Endodermal cell (in vitro differentiated cells): ENCODE measurements around the gene BTBD9. TPM values are rescaled to one million over a fixed set of nuclear protein-coding genes. Genes with fewer than 3 reads are reported as not detected.

Experiments
- DNase-seq: peaks from one replicate; pipeline ENCODE4 v3.0.0-alpha.2; 2017
- H3K27ac ChIP-seq: 2 replicates; pipeline ENCODE4 v1.5.1; 2013; ENCODE audit warnings: mild to moderate bottlenecking, low read depth, low read length, moderate library complexity
- H3K27me3 ChIP-seq: 2 replicates; pipeline ENCODE4 v1.6.1; 2013; ENCODE audit warnings: mild to moderate bottlenecking, low read length, moderate library complexity; ENCODE audit not compliant: insufficient read depth, control insufficient read depth, poor library complexity, severe bottlenecking
- H3K36me3 ChIP-seq: 2 replicates; pipeline ENCODE4 v1.7.0; 2013; ENCODE audit warnings: mild to moderate bottlenecking, low read length, moderate library complexity; ENCODE audit not compliant: control insufficient read depth, insufficient read depth
- H3K4me1 ChIP-seq: one replicate; pipeline ENCODE4 v1.7.0; 2013; ENCODE audit warnings: low read length; ENCODE audit not compliant: control insufficient read depth, insufficient read depth
- H3K4me3 ChIP-seq: 2 replicates; pipeline ENCODE4 v1.5.1; 2013; ENCODE audit warnings: mild to moderate bottlenecking, low read length, moderate library complexity
- H3K9ac ChIP-seq: 2 replicates; pipeline ENCODE4 v1.6.1; 2013; ENCODE audit warnings: mild to moderate bottlenecking, low read length, moderate library complexity; ENCODE audit not compliant: poor library complexity, severe bottlenecking; ENCODE audit errors: extremely low read depth
- H3K9me3 ChIP-seq: 2 replicates; pipeline ENCODE4 v1.6.1; 2013; ENCODE audit warnings: mild to moderate bottlenecking, low read length, moderate library complexity; ENCODE audit not compliant: control insufficient read depth
- H3K27ac Mint-ChIP-seq: 2 replicates; pipeline ENCODE4 v1.8.0; 2020; ENCODE audit warnings: mixed read lengths
- H3K27me3 Mint-ChIP-seq: 2 replicates; pipeline ENCODE4 v1.8.0; 2021; ENCODE audit warnings: mild to moderate bottlenecking, mixed read lengths; ENCODE audit not compliant: insufficient read depth
- H3K36me3 Mint-ChIP-seq: 2 replicates; pipeline ENCODE4 v1.8.0; 2020; ENCODE audit warnings: low read depth, mixed read lengths
- H3K4me1 Mint-ChIP-seq: 2 replicates; pipeline ENCODE4 v1.8.0; 2020; ENCODE audit warnings: mixed read lengths
- H3K4me3 Mint-ChIP-seq: 2 replicates; pipeline ENCODE4 v1.8.0; 2020; ENCODE audit warnings: mild to moderate bottlenecking, moderate library complexity, mixed read lengths
- H3K9me3 Mint-ChIP-seq: 2 replicates; pipeline ENCODE4 v1.8.0; 2020; ENCODE audit warnings: mild to moderate bottlenecking, mixed read lengths
- WGBS, 2 experiments: methylation state at CpG; one replicate each; pipeline versions ENCODE4 v1.1.5 to v1.1.7; 2013; ENCODE audit warnings: missing lambda C conversion rate in 2 of 2, mixed read lengths in 1 of 2; ENCODE audit not compliant: insufficient coverage in 1 of 2, insufficient read length in 1 of 2; 5-methylcytosine and 5-hydroxymethylcytosine counted together
- total RNA-seq, 2 donors: library from RNA; stranded (reverse); fragmentation: NEBNext Ultra II Directional in 1 of 2; extraction: Animal tissue kit (Norgen Biotek cat#: 25700) in 1 of 2; gene quantifications; 2 replicates in 1 of 2; 3 replicates in 1 of 2; pipeline ENCODE4 v1.2.1, GENCODE V29; 2021
- TF ChIP-seq, protein P1 (sequence below): fragments of 200-600 bp; sonication (generic); conservative IDR thresholded peaks from 2 replicates; pipeline ENCODE4 v1.5.0; 2021; ENCODE audit warnings: antibody characterized with exemption, mild to moderate bottlenecking

Gene BTBD9
- total RNA-seq, 2 donors from 2014 or later = 7.6 to 12.3 TPM

DNA sequence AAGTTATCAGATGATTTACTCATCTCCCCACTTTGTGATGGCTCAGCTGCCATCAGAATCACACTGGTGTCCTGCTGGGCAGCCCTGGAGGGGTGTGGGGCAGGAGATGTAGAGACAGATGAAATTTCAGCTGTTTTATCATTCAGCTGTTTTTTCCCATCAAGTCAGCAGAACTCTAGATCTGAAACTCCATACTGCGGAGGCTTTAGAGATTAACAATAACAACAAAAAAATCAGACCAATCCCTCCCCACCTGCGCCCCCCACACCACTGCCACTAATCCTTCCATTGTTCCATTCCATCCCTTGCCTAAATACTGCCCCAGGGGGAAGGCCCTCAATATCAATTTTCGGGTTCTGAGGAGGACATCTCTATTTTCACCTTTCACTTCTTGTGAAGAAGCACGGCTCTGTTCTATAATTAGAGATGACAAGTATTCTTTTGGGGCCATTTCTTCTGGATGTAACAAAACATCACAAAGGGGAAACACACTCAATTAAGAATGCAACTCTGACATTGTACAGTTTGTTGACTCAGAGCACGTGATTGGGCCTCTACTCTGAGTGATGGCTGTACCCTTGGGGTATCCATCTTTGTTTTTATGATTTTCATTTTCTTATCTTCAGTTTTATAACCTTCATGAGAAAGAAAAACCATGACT lies 423.9 kb downstream of the BTBD9 start:
- H3K4me3 Mint-ChIP-seq = no peak overlapping the region
- Histone ChIP-seq H3K27me3 (no peaks in the 10 kb centered on the region), H3K36me3 (no peaks in the 10 kb centered on the region), H3K9ac (no peak overlapping the region), H3K4me1 (no peaks in the 10 kb centered on the region), H3K4me3 (no peak overlapping the region), H3K9me3 (no peaks in the 10 kb centered on the region), H3K27ac (no peak overlapping the region)
- H3K27ac Mint-ChIP-seq = no peak overlapping the region
- TF ChIP-seq, protein P1, sequence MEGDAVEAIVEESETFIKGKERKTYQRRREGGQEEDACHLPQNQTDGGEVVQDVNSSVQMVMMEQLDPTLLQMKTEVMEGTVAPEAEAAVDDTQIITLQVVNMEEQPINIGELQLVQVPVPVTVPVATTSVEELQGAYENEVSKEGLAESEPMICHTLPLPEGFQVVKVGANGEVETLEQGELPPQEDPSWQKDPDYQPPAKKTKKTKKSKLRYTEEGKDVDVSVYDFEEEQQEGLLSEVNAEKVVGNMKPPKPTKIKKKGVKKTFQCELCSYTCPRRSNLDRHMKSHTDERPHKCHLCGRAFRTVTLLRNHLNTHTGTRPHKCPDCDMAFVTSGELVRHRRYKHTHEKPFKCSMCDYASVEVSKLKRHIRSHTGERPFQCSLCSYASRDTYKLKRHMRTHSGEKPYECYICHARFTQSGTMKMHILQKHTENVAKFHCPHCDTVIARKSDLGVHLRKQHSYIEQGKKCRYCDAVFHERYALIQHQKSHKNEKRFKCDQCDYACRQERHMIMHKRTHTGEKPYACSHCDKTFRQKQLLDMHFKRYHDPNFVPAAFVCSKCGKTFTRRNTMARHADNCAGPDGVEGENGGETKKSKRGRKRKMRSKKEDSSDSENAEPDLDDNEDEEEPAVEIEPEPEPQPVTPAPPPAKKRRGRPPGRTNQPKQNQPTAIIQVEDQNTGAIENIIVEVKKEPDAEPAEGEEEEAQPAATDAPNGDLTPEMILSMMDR = no peak
- no peaks in the 10 kb centered on the region for H3K36me3 Mint-ChIP-seq
- H3K4me1 Mint-ChIP-seq = peaks cover 27% of the 10 kb centered on the region
- no peaks in the 10 kb centered on the region for H3K9me3 Mint-ChIP-seq
- DNase-seq = no peak
- 84 to 93% methylated on average over 3 to 5 of the region's 5 CpGs for WGBS, 2 experiments
- peaks cover 1% of the 10 kb centered on the region for H3K27me3 Mint-ChIP-seq

DNA sequence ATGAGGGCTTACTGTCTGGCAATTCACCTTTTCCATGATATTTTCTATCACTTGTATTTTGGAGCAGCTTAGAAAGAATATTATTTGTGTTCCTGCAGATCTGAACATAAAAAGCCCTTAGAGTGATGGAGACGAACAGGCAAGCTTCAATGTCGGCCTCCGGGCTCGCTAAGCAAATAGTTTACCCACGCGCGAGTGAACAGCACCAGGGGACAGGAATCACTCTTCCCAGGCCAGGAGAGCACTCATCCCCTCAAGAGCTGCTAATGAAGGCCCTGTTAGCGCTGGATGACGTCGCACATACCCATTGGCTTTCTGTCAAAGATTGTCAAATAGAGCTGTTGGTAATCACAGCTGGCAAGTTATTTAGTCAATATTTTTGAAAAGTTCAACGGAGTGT lies 424.5 kb downstream of the BTBD9 start:
- Histone ChIP-seq H3K9me3 (no peaks in the 10 kb centered on the region), H3K9ac (no peak overlapping the region), H3K4me3 (no peak overlapping the region), H3K27ac (no peak overlapping the region), H3K27me3 (no peaks in the 10 kb centered on the region), H3K4me1 (no peaks in the 10 kb centered on the region), H3K36me3 (no peaks in the 10 kb centered on the region)
- Mint-ChIP-seq H3K4me3 (no peak overlapping the region), H3K27ac (no peak overlapping the region), H3K36me3 (no peaks in the 10 kb centered on the region), H3K9me3 (no peaks in the 10 kb centered on the region), H3K27me3 (peaks cover 1% of the 10 kb centered on the region), H3K4me1 (peaks cover 26% of the 10 kb centered on the region)
- WGBS, 2 experiments = 86 to 90% methylated on average over 10 to 11 of the region's 11 CpGs
- DNase-seq = peak; percentile 42
- TF ChIP-seq, protein P1 = no peak

DNA sequence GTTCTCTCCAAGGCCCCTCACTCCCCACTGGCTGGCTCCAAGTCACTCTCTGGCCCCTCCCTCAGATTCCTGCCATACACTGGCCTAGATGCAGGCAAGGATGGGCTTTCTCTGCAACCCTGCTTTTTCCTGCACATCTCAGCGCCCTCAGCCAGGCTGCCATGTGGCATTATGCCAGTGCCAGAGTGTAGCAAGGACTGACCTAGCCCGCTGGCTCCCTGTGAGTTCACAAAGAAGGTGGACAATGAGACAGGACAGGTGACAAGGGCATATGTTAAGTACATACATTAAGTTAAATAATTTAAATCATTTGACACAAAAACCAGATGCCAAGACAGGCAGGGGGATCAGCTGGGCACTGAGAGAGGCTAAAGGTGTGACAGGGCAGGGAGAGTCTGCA lies 425.6 kb downstream of the BTBD9 start:
- DNase-seq = peak; percentile 41
- no peaks in the 10 kb centered on the region for H3K27me3 ChIP-seq
- H3K4me1 Mint-ChIP-seq = peaks cover 23% of the 10 kb centered on the region
- H3K4me1 ChIP-seq = no peaks in the 10 kb centered on the region
- no peak overlapping the region for H3K4me3 ChIP-seq
- no peak overlapping the region for H3K4me3 Mint-ChIP-seq
- no peaks in the 10 kb centered on the region for H3K9me3 Mint-ChIP-seq
- no peak overlapping the region for H3K9ac ChIP-seq
- no peak overlapping the region for H3K27ac Mint-ChIP-seq
- 93 to 100% methylated on average over 1 to 2 of the region's 2 CpGs for whole genome bisulfite sequencing, 2 experiments
- H3K36me3 Mint-ChIP-seq = no peaks in the 10 kb centered on the region
- H3K9me3 ChIP-seq = no peaks in the 10 kb centered on the region
- H3K36me3 ChIP-seq = no peaks in the 10 kb centered on the region
- peaks cover 1% of the 10 kb centered on the region for H3K27me3 Mint-ChIP-seq
- H3K27ac ChIP-seq = no peak overlapping the region
- TF ChIP-seq, protein P1 = no peak
